Measurements from ENCODE around the gene MATK.
"Not testable (repeated sequence)": the region's sequence is repeated elsewhere in the genome, so short reads cannot be mapped to it uniquely, and the experiment has no call there.

The MATK gene

GRCh38 chr19:3767050-3767449 is 19.1 kb downstream of the MATK start:
- H3K4me3 ChIP-seq (ENCODE audit: low read length in 2 of 2), result no peak overlapping the region
- no peak overlapping the region for H2BK120ac ChIP-seq (ENCODE audit: low read depth, low read length)
- H3K4ac ChIP-seq (ENCODE audit: low read length), result no peak overlapping the region
- H4K8ac ChIP-seq (ENCODE audit: low read depth, low read length), result no peak overlapping the region
- no CpG with 5 or more reads among the region's 23 CpGs for WGBS, 2 donors (ENCODE audit: extremely low coverage in 2 of 2, insufficient read length in 2 of 2, insufficient replicate concordance in 1 of 2)
- H3K27ac ChIP-seq (replicated peaks; ENCODE audit: low read length), result no peak overlapping the region
- peaks cover 9 to 23% of the 10 kb centered on the region in 2 donors for H3K36me3 ChIP-seq (replicated peaks in 1 of 2; ENCODE audit: control insufficient read depth in 2 of 2, insufficient read depth in 2 of 2, low read length in 2 of 2)
- no peak overlapping the region for H4K91ac ChIP-seq (ENCODE audit: low read depth, low read length, poor library complexity)
- no peak overlapping the region for H2BK5ac ChIP-seq (ENCODE audit: low read length)
- no peak for DNase-seq (ENCODE audit: low spot score)
- no peak overlapping the region for H3K9ac ChIP-seq (ENCODE audit: low read depth, low read length, poor library complexity)
- H3K23ac ChIP-seq (ENCODE audit: low read depth, low read length, poor library complexity), result peak overlapping the region; percentile 85
- H3K27me3 ChIP-seq (ENCODE audit: control insufficient read depth in 3 of 3, insufficient read depth in 3 of 3, low read depth in 1 of 3, low read length in 3 of 3), result no peaks in the 10 kb centered on the region
- no peak overlapping the region for H2BK15ac ChIP-seq (ENCODE audit: low read length)
- H2BK12ac ChIP-seq (ENCODE audit: low read length), result no peak overlapping the region
- H3K79me1 ChIP-seq (ENCODE audit: low read depth, low read length), result peaks cover 4% of the 10 kb centered on the region
- H3K4me2 ChIP-seq (ENCODE audit: insufficient read depth, low read length, poor library complexity, severe bottlenecking), result no peak overlapping the region
- no peak overlapping the region for H3K18ac ChIP-seq (ENCODE audit: low read length)
- peaks cover 0 to 6% of the 10 kb centered on the region in 2 donors for H3K4me1 ChIP-seq (ENCODE audit: control insufficient read depth in 2 of 2, insufficient read depth in 1 of 2, low read depth in 1 of 2, low read length in 2 of 2)
- peak overlapping the region; percentile 56 for H3K14ac ChIP-seq (ENCODE audit: low read length)
- no peaks in the 10 kb centered on the region for H3K9me3 ChIP-seq (replicated peaks in 1 of 2; ENCODE audit: control insufficient read depth in 2 of 2, insufficient read depth in 1 of 2, low read depth in 1 of 2, low read length in 2 of 2)
- no peak overlapping the region for H2AK5ac ChIP-seq (ENCODE audit: low read depth, low read length)
- no peak overlapping the region for H2AFZ ChIP-seq (ENCODE audit: low read length)

GRCh38 chr19:3766520-3766919 is 19.7 kb downstream of the MATK start:
- no CpG with 5 or more reads among the region's 7 CpGs for WGBS, 2 donors (ENCODE audit: extremely low coverage in 2 of 2, insufficient read length in 2 of 2, insufficient replicate concordance in 1 of 2)
- H3K4me1 ChIP-seq (ENCODE audit: control insufficient read depth in 2 of 2, insufficient read depth in 1 of 2, low read depth in 1 of 2, low read length in 2 of 2), result peaks cover 0 to 8% of the 10 kb centered on the region in 2 donors
- no peak overlapping the region for H3K18ac ChIP-seq (ENCODE audit: low read length)
- H3K14ac ChIP-seq (ENCODE audit: low read length), result peak overlapping the region; percentile 56
- H3K23ac ChIP-seq (ENCODE audit: low read depth, low read length, poor library complexity), result peak overlapping the region; percentile 85
- H3K27ac ChIP-seq (replicated peaks; ENCODE audit: low read length), result no peak overlapping the region
- H3K36me3 ChIP-seq (replicated peaks in 1 of 2; ENCODE audit: control insufficient read depth in 2 of 2, insufficient read depth in 2 of 2, low read length in 2 of 2), result peaks cover 9 to 23% of the 10 kb centered on the region in 2 donors
- H4K91ac ChIP-seq (ENCODE audit: low read depth, low read length, poor library complexity), result no peak overlapping the region
- no peaks in the 10 kb centered on the region for H3K9me3 ChIP-seq (replicated peaks in 1 of 2; ENCODE audit: control insufficient read depth in 2 of 2, insufficient read depth in 1 of 2, low read depth in 1 of 2, low read length in 2 of 2)
- H4K8ac ChIP-seq (ENCODE audit: low read depth, low read length), result no peak overlapping the region
- H2AFZ ChIP-seq (ENCODE audit: low read length), result no peak overlapping the region
- no peak overlapping the region for H2BK15ac ChIP-seq (ENCODE audit: low read length)
- peaks cover 4% of the 10 kb centered on the region for H3K79me1 ChIP-seq (ENCODE audit: low read depth, low read length)
- H3K27me3 ChIP-seq (ENCODE audit: control insufficient read depth in 3 of 3, insufficient read depth in 3 of 3, low read depth in 1 of 3, low read length in 3 of 3), result no peaks in the 10 kb centered on the region
- H3K9ac ChIP-seq (ENCODE audit: low read depth, low read length, poor library complexity), result no peak overlapping the region
- no peak overlapping the region for H3K4me3 ChIP-seq (ENCODE audit: low read length in 2 of 2)
- H2BK12ac ChIP-seq (ENCODE audit: low read length), result no peak overlapping the region
- no peak overlapping the region for H3K4me2 ChIP-seq (ENCODE audit: insufficient read depth, low read length, poor library complexity, severe bottlenecking)
- H2BK120ac ChIP-seq (ENCODE audit: low read depth, low read length), result no peak overlapping the region
- DNase-seq (ENCODE audit: low spot score), result no peak
- H2BK5ac ChIP-seq (ENCODE audit: low read length), result no peak overlapping the region
- H3K4ac ChIP-seq (ENCODE audit: low read length), result no peak overlapping the region
- no peak overlapping the region for H2AK5ac ChIP-seq (ENCODE audit: low read depth, low read length)

- no CpG with 5 or more reads among the region's 5 CpGs for WGBS, 2 donors (ENCODE audit: extremely low coverage in 2 of 2, insufficient read length in 2 of 2, insufficient replicate concordance in 1 of 2)
- H3K27me3 ChIP-seq (ENCODE audit: control insufficient read depth in 3 of 3, insufficient read depth in 3 of 3, low read depth in 1 of 3, low read length in 3 of 3); H2BK15ac ChIP-seq (ENCODE audit: low read length): not testable (repeated sequence)
These were observed 20.4 kb downstream of the MATK start for GRCh38 chr19:3765757-3766156.

GRCh38 chr19:3765121-3765520 is 21.1 kb downstream of the MATK start:
- no peak for DNase-seq (ENCODE audit: low spot score)
- Histone ChIP-seq H2AFZ (ENCODE audit: low read length) (no peak overlapping the region), H3K27ac (replicated peaks; ENCODE audit: low read length) (no peak overlapping the region), H3K18ac (ENCODE audit: low read length) (no peak overlapping the region), H2BK15ac (ENCODE audit: low read length) (no peak overlapping the region), H3K79me1 (ENCODE audit: low read depth, low read length) (peaks cover 4% of the 10 kb centered on the region), H3K14ac (ENCODE audit: low read length) (no peak overlapping the region), H3K23ac (ENCODE audit: low read depth, low read length, poor library complexity) (no peak overlapping the region), H3K4ac (ENCODE audit: low read length) (no peak overlapping the region), H3K27me3 (ENCODE audit: control insufficient read depth in 3 of 3, insufficient read depth in 3 of 3, low read depth in 1 of 3, low read length in 3 of 3) (no peaks in the 10 kb centered on the region), H3K9me3 (replicated peaks in 1 of 2; ENCODE audit: control insufficient read depth in 2 of 2, insufficient read depth in 1 of 2, low read depth in 1 of 2, low read length in 2 of 2) (no peaks in the 10 kb centered on the region), H2AK5ac (ENCODE audit: low read depth, low read length) (no peak overlapping the region), H3K4me2 (ENCODE audit: insufficient read depth, low read length, poor library complexity, severe bottlenecking) (no peak overlapping the region), H3K4me1 (ENCODE audit: control insufficient read depth in 2 of 2, insufficient read depth in 1 of 2, low read depth in 1 of 2, low read length in 2 of 2) (peaks cover 0 to 4% of the 10 kb centered on the region in 2 donors), H3K36me3 (replicated peaks in 1 of 2; ENCODE audit: control insufficient read depth in 2 of 2, insufficient read depth in 2 of 2, low read length in 2 of 2) (peaks cover 9 to 23% of the 10 kb centered on the region in 2 donors), H4K91ac (ENCODE audit: low read depth, low read length, poor library complexity) (no peak overlapping the region), H2BK5ac (ENCODE audit: low read length) (no peak overlapping the region), H4K8ac (ENCODE audit: low read depth, low read length) (no peak overlapping the region), H3K9ac (ENCODE audit: low read depth, low read length, poor library complexity) (no peak overlapping the region), H3K4me3 (ENCODE audit: low read length in 2 of 2) (no peak overlapping the region), H2BK120ac (ENCODE audit: low read depth, low read length) (no peak overlapping the region), H2BK12ac (ENCODE audit: low read length) (no peak overlapping the region)
- no CpG with 5 or more reads among the region's 12 CpGs for WGBS, 2 donors (ENCODE audit: extremely low coverage in 2 of 2, insufficient read length in 2 of 2, insufficient replicate concordance in 1 of 2)

More at GRCh38 chr19:3765757-3766156, 20.4 kb downstream of the MATK start:
- not testable (repeated sequence) for H3K79me1 ChIP-seq (ENCODE audit: low read depth, low read length); H2BK120ac ChIP-seq (ENCODE audit: low read depth, low read length); H2BK12ac ChIP-seq (ENCODE audit: low read length); H3K23ac ChIP-seq (ENCODE audit: low read depth, low read length, poor library complexity); H2BK5ac ChIP-seq (ENCODE audit: low read length); H3K27ac ChIP-seq (replicated peaks; ENCODE audit: low read length); H2AFZ ChIP-seq (ENCODE audit: low read length); H3K4ac ChIP-seq (ENCODE audit: low read length); H3K9me3 ChIP-seq (replicated peaks in 1 of 2; ENCODE audit: control insufficient read depth in 2 of 2, insufficient read depth in 1 of 2, low read depth in 1 of 2, low read length in 2 of 2); H3K9ac ChIP-seq (ENCODE audit: low read depth, low read length, poor library complexity); H3K4me2 ChIP-seq (ENCODE audit: insufficient read depth, low read length, poor library complexity, severe bottlenecking); DNase-seq (ENCODE audit: low spot score); H3K14ac ChIP-seq (ENCODE audit: low read length); H3K4me3 ChIP-seq (ENCODE audit: low read length in 2 of 2); H4K91ac ChIP-seq (ENCODE audit: low read depth, low read length, poor library complexity); H2AK5ac ChIP-seq (ENCODE audit: low read depth, low read length); H3K4me1 ChIP-seq (ENCODE audit: control insufficient read depth in 2 of 2, insufficient read depth in 1 of 2, low read depth in 1 of 2, low read length in 2 of 2); H4K8ac ChIP-seq (ENCODE audit: low read depth, low read length); H3K18ac ChIP-seq (ENCODE audit: low read length)
- H3K36me3 ChIP-seq (replicated peaks in 1 of 2; ENCODE audit: control insufficient read depth in 2 of 2, insufficient read depth in 2 of 2, low read length in 2 of 2), result peaks cover 9 to 23% of the 10 kb centered on the region in 2 donors

Measured in neuronal stem cell (in vitro differentiated cells).